Measurements from ENCODE around the gene XIRP2.

Gene XIRP2

GRCh38 chr2:167135706-167136105 lies 247.4 kb downstream of the XIRP2 start:
- no peak for DNase-seq (ENCODE audit: low read depth, low spot score)

GRCh38 chr2:167136879-167137596 lies 248.8 kb downstream of the XIRP2 start:
- DNase-seq (ENCODE audit: low read depth, low spot score): no peak

- no peak for DNase-seq (ENCODE audit: low read depth, low spot score)
Observed at GRCh38 chr2:167140330-167140729, 252.1 kb downstream of the XIRP2 start.

GRCh38 chr2:167140767-167141166 lies 252.5 kb downstream of the XIRP2 start:
- no peak for DNase-seq (ENCODE audit: low read depth, low spot score)

- DNase-seq (ENCODE audit: low read depth, low spot score): no peak
Observed at GRCh38 chr2:167142554-167142953, 254.3 kb downstream of the XIRP2 start.

GRCh38 chr2:167144179-167144898 lies 256.1 kb downstream of the XIRP2 start:
- DNase-seq (ENCODE audit: low read depth, low spot score): no peak

GRCh38 chr2:167147271-167147941 lies 259.1 kb downstream of the XIRP2 start:
- DNase-seq (ENCODE audit: low read depth, low spot score): no peak

GRCh38 chr2:167151894-167152293 lies 263.6 kb downstream of the XIRP2 start:
- DNase-seq (ENCODE audit: low read depth, low spot score): no peak

- DNase-seq (ENCODE audit: low read depth, low spot score): no peak
Observed at GRCh38 chr2:167157523-167157922, 269.2 kb downstream of the XIRP2 start.

- no peak for DNase-seq (ENCODE audit: low read depth, low spot score)
Observed at GRCh38 chr2:167177196-167177595, 288.9 kb downstream of the XIRP2 start.

- no peak for DNase-seq (ENCODE audit: low read depth, low spot score)
Observed at GRCh38 chr2:167181134-167181533, 292.9 kb downstream of the XIRP2 start.

GRCh38 chr2:167181688-167182087 lies 293.4 kb downstream of the XIRP2 start:
- DNase-seq (ENCODE audit: low read depth, low spot score): no peak

- DNase-seq (ENCODE audit: low read depth, low spot score): no peak
Observed at GRCh38 chr2:167182403-167182802, 294.1 kb downstream of the XIRP2 start.

- no peak for DNase-seq (ENCODE audit: low read depth, low spot score)
Observed at GRCh38 chr2:167183931-167184330, 295.7 kb downstream of the XIRP2 start.

GRCh38 chr2:167186465-167186864 lies 298.2 kb downstream of the XIRP2 start:
- DNase-seq (ENCODE audit: low read depth, low spot score): no peak

GRCh38 chr2:167187049-167187727 lies 298.9 kb downstream of the XIRP2 start:
- no peak for DNase-seq (ENCODE audit: low read depth, low spot score)

GRCh38 chr2:167187978-167188967 lies 300.0 kb downstream of the XIRP2 start:
- DNase-seq (ENCODE audit: low read depth, low spot score): no peak

GRCh38 chr2:167190053-167190452 lies 301.8 kb downstream of the XIRP2 start:
- DNase-seq (ENCODE audit: low read depth, low spot score): no peak

GRCh38 chr2:167191588-167191987 lies 303.3 kb downstream of the XIRP2 start:
- DNase-seq (ENCODE audit: low read depth, low spot score): no peak

GRCh38 chr2:167192833-167193232 lies 304.6 kb downstream of the XIRP2 start:
- no peak for DNase-seq (ENCODE audit: low read depth, low spot score)

Measured in iPS DF 19.7 (cell line).